G401 (cell line): ENCODE measurements around the gene PSAP. TPM values are rescaled to one million over a fixed set of nuclear protein-coding genes. Genes with fewer than 3 reads are reported as not detected.

ENCODE experiments used
- DNase-seq: peaks from one replicate; pipeline ENCODE4 v3.0.0-alpha.2; 2015; ENCODE audit warnings: low spot score
- in situ Hi-C: cut with HindIII; loops from 2 replicates; pipeline ENCODE4 v1.10.0; 2016; ENCODE audit warnings: low sequenced_read_pairs, mixed read lengths
- total RNA-seq: library from RNA; depleted of rRNA; stranded (reverse); fragments of >200 nt; shearing (Covaris generic); gene quantifications from 2 replicates; pipeline ENCODE4 v1.2.3, GENCODE V29; 2014

The PSAP gene
- total RNA-seq, 1 experiment from 2014 or later, result 582 TPM

DNA sequence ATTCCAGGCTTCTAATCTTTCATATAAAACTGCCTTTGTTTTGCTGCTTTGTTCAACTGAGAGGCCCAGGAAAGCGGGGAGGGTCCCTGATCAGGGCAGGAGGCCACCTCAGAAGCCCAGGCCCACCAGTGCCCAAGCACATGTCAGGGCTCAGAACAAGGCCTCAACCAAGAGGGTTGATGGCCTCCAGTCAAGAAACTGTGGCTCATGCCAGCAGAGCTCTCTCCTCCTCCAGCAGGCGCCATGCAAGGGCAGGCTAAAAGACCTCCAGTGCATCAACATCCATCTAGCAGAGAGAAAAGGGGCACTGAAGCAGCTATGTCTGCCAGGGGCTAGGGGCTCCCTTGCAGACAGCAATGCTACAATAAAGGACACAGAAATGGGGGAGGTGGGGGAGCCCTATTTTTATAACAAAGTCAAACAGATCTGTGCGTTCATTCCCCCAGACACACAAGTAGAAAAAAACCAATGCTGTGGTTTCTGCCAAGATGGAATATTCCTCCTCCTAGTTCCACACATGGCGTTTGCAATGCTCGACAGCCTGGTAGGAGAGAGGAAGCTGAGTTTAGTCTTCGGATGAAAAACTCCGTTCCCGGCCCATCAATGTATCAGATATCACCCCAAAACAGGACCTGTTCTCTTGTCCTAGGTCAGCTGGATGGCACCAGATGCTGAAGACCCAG is 34.0 kb downstream of the PSAP start:
- in situ Hi-C loops, result no loop called here
- peak; percentile 65 for DNase-seq

DNA sequence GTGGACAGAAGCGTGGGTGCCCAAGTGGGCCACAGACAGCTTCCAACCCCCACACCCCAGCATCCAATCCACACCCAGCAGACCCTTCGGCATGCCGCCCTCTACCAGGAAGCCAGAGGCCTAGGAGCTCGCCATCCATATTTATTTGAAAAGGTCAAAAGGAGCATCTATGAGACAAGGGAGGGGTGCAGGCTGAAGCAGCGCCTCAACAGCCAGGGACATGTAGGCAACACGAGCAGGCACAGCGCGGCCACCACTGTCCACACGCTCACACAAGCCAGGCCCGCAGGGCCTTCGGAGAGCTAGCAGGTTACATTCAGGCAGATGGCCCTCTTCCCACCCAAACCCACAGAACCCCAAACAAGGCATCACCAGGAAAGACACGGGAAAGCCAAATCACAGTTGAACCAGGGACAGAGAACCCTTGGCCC is 34.6 kb downstream of the PSAP start:
- in situ Hi-C loops, result no loop called here
- DNase-seq, result peak; percentile 24

GRCh38 chr10:71815515-71816130 is 35.4 kb downstream of the PSAP start:
- in situ Hi-C loops, result no loop called here
- DNase-seq, result peak; percentile 24

- no peak for DNase-seq
- in situ Hi-C loops, result no loop called here
These were observed 36.1 kb downstream of the PSAP start for GRCh38 chr10:71814922-71815411.

GRCh38 chr10:71812913-71813590 is 38.0 kb downstream of the PSAP start:
- in situ Hi-C loops, result no loop called here
- DNase-seq, result no peak

GRCh38 chr10:71812016-71812912 is 38.8 kb downstream of the PSAP start:
- no peak for DNase-seq
- in situ Hi-C loops, result no loop called here

DNA sequence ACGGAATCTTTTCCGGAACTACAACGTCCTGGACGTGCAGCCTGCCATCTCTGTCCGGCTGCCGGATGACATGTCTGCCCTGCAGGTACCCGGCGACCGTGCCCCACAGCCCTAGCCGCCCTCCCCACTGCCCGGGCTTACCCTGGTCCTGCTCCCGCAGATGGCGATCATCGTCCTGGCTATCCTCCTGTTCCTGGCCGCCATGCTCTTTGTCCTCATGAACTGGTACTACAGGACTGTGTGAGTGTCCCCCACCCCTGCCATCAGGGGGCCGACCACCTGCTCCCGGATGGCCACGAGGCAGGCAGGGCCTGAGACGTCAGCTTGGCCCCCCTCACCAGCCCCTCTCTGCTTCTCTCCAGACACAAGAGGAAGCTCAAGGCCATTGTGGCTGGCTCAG is 39.7 kb downstream of the PSAP start:
- in situ Hi-C loops, result no loop called here
- no peak for DNase-seq

DNA sequence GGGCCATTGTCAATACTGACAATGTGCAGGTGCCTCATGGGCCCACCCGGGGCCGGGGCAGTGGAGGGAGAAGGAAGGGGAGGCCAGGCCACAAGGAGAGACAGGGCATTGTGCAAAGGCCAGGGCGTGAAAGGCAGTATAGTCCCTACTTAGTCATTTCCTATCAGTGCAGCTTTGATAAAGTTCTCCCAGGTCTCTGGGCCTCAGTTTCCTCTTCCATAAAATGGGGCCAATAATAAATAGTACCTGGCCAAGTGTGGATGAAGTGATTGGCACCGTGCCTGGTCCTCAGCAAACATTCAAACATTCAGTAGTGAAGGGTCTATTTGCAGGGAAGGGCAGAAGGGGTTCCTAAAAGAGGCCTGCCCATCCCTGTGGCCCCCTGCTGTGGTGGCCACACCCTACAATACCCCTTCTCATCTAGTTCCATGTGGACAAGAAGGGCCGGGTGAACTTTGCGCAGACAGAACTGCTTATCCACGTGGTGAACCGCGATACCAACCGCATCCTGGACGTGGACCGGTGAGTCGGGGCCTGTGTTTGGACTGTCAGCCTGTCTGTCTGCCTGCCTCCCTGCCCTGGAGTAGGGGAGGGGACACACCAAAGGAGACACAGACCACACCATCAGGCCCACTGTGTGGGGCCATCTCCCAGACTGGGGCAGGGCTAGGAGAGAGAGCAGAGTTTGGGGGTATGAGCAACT is 40.9 kb downstream of the PSAP start:
- in situ Hi-C loops, result no loop called here
- DNase-seq, result no peak

- in situ Hi-C loops, result no loop called here
- DNase-seq, result no peak
These were observed 41.4 kb downstream of the PSAP start for GRCh38 chr10:71809628-71810027.

GRCh38 chr10:71807557-71808510 is 43.2 kb downstream of the PSAP start:
- no peak for DNase-seq
- in situ Hi-C loops, result no loop called here

DNA sequence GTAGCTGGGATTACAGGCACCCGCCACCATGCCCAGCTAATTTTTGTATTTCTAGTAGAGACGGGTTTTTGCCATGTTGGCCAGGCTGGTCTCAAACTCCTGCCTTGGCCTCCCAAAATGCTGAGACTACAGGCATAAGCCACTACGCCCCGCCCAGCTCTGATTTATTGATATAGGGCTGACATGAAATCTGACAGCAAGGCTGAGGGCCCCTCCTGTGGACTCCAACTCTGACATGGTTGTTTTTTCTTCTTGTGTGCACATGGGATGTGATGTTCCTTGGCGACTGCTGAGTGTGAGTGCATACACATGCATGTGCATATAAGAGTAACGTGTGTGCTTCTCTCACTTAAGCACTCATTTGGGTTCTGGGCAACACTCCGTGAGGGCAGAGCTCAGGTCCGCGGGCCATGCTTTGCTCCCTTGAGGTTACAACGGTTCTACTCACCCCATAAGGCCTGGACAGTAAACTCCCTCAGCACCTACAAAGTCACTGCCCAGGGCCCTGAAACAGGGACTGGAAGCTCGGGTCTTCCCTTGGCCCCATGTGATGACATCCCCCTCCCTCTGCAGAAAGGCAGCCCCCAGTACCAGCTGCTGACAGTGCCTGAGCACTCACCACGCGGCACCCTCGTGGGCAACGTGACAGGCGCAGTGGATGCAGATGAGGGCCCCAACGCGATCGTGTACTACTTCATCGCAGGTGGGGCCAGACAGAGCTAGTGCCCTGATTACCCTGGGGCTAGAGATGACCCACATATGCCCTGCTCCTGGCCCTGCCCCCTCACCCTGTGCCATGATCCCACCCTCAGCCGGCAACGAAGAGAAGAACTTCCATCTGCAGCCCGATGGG is 44.1 kb downstream of the PSAP start:
- in situ Hi-C loops, result no loop called here
- DNase-seq, result no peak

- in situ Hi-C loops, result no loop called here
- no peak for DNase-seq
These were observed 45.0 kb downstream of the PSAP start for GRCh38 chr10:71805776-71806703.

- no peak for DNase-seq
- in situ Hi-C loops, result no loop called here
These were observed 47.0 kb downstream of the PSAP start for GRCh38 chr10:71804077-71804476.

DNA sequence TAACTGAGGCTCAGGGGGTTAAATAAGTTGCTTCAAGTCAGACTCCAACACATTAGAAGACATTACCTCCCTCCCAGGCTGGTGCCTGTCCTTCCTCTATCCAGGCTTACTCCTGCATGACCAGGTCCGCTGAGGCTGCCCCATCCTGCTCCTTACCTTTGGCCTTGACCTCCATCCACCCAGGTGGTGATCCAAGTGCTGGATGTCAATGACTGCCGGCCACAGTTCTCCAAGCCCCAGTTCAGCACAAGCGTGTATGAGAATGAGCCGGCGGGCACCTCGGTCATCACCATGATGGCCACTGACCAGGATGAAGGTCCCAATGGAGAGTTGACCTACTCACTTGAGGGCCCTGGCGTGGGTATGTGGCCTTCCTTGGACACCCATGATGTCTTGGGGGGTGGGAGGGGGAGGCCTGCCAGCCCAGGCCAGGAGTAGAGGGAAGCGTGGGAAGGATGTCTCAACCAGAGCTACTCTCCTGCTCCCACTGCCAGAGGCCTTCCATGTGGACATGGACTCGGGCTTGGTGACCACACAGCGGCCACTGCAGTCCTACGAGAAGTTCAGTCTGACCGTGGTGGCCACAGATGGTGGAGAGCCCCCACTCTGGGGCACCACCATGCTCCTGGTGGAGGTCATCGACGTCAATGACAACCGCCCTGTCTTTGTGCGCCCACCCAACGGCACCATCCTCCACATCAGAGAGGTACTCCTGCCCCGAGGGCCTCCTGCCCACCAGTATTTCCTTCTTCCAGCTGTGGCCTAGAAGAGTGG is 48.1 kb downstream of the PSAP start:
- DNase-seq, result no peak

DNA sequence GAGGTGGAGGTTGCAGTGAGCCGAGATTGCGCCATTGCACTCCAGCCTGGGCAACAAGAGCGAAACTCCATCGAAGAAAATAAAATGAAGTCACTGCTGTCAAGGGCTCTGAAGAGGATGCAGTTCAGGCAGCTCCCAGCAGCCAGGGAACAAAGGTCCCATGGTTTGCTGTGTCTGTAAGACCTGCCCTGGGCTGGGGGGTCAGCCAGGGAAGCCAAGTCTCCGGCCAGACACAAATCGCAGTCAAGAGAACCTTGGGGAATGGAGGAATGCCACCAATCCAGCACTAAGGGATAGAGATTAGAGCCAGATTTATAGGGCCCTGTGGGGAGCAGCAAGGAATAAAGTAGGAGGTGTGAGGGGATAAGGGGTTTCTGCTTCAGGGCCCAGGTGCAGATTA is 48.8 kb downstream of the PSAP start:
- in situ Hi-C loops, result no loop called here
- no peak for DNase-seq

More for the DNA sequence above, 48.1 kb downstream of the PSAP start:
- in situ Hi-C loops, result no loop called here
